CD4-positive, alpha-beta T cell treated with Interleukin-4 for 4 hours (primary cell): ENCODE data around the gene HOXA11.

Source experiments
- DNase-seq: peaks from one replicate; pipeline ENCODE4 v3.0.0-alpha.2; 2020

HOXA11 gene

DNA sequence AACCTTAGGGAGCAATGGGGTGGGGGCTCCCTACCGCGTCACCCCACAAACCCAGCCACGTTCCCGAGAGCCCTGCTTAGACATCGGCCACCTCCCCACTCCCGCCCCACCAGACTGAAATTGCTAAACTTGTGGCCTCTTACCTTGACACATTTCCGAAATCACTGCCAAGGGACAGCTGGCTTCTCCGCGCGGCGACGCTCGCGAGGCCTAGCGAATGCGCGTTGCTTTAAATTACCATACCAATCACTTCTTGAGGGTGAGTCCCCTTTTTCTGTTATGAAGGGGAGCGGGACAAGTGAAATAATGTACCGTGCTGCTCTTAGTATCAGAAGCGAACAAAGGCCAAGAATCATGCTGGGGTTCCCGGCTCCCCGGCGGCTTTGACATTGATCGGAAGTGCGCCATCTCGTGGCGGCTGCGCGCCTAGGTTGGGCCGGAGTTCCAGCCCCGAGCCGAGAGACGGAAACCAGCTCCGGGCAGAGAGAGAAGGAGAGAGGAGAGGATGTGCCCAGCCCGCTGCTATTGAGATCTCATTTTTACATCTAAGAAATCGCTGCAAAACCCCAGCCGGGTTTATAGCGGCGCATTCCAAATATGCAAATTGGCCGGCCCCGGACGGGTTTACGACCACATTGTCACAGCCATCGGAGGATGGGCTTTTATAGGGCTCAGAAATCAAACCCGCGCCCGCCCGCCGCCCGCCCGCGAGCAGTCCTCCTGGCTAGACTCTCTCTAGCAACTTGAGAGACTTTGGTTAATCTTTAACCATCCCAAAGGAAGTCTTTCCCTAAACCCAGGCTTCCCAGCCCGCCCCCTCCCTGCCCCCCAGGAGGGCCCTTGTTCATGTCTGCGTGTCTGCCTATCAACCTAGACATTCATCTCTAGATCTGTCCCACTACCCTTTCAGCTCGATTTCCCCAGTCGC is 5.3 kb downstream of the HOXA11 start:
- DNase-seq: peak; percentile 42

GRCh38 chr7:27179030-27179429 is 6.0 kb downstream of the HOXA11 start:
- no peak for DNase-seq

GRCh38 chr7:27178366-27178765 is 6.7 kb downstream of the HOXA11 start:
- no peak for DNase-seq

DNA sequence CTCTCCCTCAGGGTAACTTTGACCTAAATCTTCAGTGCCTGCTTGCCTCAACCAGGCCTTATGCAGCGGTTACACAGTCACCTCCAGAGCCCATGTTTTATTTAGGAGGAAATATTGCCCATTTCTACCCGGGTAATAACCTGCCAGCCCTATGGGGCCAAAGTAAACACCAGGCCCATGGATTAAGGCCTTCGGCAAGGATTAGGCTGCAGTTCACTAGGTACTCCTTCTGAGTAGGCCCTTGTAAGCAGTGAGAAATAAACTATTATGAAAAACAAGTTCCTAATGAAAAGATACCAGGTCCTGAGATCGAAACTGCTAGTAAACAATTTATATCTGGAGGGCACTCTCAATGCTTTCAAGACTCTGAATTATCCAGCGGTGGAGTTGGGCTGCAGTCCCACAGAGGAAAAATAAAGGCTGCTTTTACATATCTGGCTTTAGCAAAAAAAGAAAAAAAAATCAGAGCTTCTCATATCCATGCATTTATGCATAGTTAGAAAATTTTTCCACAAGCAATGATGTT is 7.2 kb downstream of the HOXA11 start:
- DNase-seq: no peak

GRCh38 chr7:27176962-27177794 is 7.9 kb downstream of the HOXA11 start:
- no peak for DNase-seq

GRCh38 chr7:27176524-27176845 is 8.5 kb downstream of the HOXA11 start:
- no peak for DNase-seq

GRCh38 chr7:27175626-27176523 is 9.2 kb downstream of the HOXA11 start:
- no peak for DNase-seq

- no peak for DNase-seq
Measured at GRCh38 chr7:27174874-27175625, 10.0 kb downstream of the HOXA11 start.

GRCh38 chr7:27173956-27174873 is 10.8 kb downstream of the HOXA11 start, which contains the start of gene HOXA10:
Gene HOXA10 (minus strand): TSS chr7:27174320. CDS start chr7:27174306, 14 bp downstream.
- no peak for DNase-seq

- peak; percentile 22 for DNase-seq
Measured at GRCh38 chr7:27173511-27173955, 11.5 kb downstream of the HOXA11 start.

DNA sequence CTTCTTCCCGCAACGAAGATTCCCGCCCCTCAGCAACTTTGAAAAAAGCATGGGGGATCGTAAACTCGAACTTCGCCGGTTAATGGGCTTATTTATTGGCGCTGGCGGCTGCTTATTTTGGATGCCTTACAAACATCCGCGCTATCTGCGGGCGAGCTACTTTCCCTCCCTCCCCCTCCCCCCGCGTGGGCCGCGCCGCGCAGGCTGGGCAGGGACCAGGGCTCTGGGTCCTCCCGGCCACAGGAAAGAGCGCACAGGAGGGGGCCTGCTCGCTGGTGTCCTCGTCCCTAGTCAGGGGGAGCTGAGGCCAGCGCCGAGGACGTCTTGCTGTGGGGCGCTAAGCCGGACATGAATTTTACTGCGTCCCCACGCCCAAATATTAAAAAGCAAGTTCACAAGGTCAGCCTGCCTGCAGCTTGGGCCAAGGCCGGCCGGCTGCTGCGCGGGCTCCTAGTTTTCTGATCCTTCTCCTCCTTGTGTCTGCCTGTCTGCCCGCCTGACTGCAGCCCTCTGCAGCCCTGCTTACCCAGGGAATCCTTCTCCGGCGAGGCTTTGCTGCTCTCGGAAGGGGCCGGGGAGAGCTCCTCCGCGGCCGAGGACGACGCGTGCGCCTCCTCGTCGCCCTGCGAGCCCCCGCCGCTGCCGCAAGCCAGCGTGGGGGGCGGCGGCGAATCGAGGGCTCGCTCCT is 12.1 kb downstream of the HOXA11 start:
- DNase-seq: no peak

GRCh38 chr7:27172315-27172774 is 12.7 kb downstream of the HOXA11 start:
- DNase-seq: no peak

- DNase-seq: no peak
Measured at GRCh38 chr7:27171637-27172314, 13.3 kb downstream of the HOXA11 start.

DNA sequence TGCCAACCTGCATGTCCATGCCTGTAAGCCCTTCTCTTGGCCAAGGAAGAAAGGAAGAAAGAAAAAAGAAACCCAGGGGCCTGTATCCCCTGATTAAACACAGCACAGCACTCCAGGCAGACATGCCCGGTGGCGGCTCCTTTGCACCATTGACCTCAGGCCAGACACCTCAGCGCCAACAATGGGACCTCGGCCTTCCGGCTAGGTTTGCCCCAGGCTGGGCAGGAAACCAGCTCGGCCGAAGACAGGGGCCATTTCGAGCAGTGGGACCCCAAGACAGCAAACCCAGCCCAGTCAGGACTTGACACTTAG is 13.8 kb downstream of the HOXA11 start:
- no peak for DNase-seq

- no peak for DNase-seq
Measured at GRCh38 chr7:27170426-27171324, 14.4 kb downstream of the HOXA11 start.

DNA sequence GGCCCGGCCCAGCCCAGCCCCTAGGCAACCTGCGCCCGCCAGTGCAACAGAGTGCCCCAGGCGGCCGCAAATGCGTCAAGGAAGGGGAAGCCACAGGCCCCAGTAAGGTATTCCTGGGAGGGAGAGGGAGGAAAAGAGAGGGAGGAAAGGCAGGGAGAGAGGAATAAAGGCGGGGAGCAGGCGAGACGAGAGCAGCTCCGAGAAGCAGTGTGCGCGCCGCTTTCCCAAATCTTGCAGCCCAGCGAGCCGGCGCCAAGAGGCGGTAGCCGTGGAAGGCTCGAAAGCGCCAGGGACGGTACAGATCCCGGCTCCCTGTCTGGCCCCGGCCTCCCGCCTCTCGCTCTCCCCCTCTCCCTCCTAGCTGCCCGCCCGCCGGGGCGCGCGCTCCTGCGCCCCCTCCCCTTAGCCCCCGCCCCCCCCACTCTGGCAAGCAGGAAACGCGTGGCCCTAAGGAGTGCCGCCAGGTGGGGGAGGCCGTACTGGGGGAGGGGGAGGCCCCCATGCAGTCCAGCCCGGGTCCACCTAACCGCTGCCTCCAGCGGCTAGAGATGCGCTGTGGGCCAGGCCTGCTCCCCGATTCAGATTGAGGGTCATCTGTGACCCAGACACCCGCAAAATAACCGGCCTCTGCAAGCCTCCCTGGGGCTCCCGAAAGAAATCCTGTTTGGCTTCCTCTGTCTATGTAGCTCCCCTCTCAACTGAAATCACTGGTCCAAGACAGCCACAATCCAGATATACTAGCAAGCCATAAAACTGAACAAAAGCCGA is 15.2 kb downstream of the HOXA11 start:
- DNase-seq: no peak

GRCh38 chr7:27168265-27168947 is 16.6 kb downstream of the HOXA11 start:
- no peak for DNase-seq
